ENCODE data around the gene ZNF117.
"Not testable (repeated sequence)": the region's sequence is repeated elsewhere in the genome, so short reads cannot be mapped to it uniquely, and the experiment has no call there.

- TF ChIP-seq CTCF (IDR thresholded peaks at IDR 0.05; ENCODE audit: low read depth, low read length); EZH2phosphoT487 (IDR thresholded peaks at IDR 0.05; ENCODE audit: low read depth): not testable (repeated sequence)
Observed at GRCh38 chr7:65034120-65034782, 43.4 kb upstream of the ZNF117 start.
